Measurements from ENCODE around the gene ZBTB20. TPM values are rescaled to one million over a fixed set of nuclear protein-coding genes. Genes with fewer than 3 reads are reported as not detected.

Gene ZBTB20
- total and polyA plus RNA-seq, 2 donors (not counting 1 experiment from before 2014, with no cell fraction given) = 4.0 to 123 TPM

DNA sequence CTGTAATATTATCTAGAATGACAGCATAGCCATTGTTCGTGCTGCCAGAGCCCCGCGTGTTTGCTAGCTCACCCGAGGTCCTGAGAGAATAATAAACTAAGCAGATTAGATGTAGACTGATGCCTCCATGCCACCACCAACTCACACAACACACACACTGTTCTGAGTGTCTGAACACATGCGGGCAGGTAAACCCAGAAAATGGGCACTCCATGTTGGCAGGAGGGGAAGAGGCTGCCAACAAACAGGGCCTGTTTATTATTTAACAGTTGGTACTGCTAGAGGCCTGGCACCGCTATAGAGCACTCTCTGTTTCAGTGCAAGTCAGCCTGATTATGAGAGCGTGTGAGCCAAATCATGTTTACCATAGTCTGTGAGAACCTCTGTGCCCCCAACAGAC, 299.0 kb downstream of the ZBTB20 start:
- Mint-ChIP-seq H3K4me3 (no peak overlapping the region), H3K27me3 (no peaks in the 10 kb centered on the region), H3K9me3 (ENCODE audit: insufficient read depth) (no peaks in the 10 kb centered on the region), H3K4me1 (no peaks in the 10 kb centered on the region), H3K27ac (no peak overlapping the region)
- H4K20me1 ChIP-seq (ENCODE audit: control insufficient read depth, insufficient read depth, low read length, poor library complexity, severe bottlenecking) = no peaks in the 10 kb centered on the region
- ChIA-PET POLR2A (no interaction called here), CTCF (no interaction called here)
- no peak overlapping the region for H2AFZ ChIP-seq (ENCODE audit: insufficient read depth, low read depth, low read length, poor library complexity, severe bottlenecking)
- H3K4me2 ChIP-seq (replicated peaks; ENCODE audit: low read depth, low read length, poor library complexity, severe bottlenecking) = no peak overlapping the region
- H3K79me2 ChIP-seq (ENCODE audit: control insufficient read depth, insufficient read depth, low read length) = no peaks in the 10 kb centered on the region
- H3K36me3 ChIP-seq (replicated peaks in 1 of 2; ENCODE audit: control extremely low read depth in 1 of 2, control insufficient read depth in 1 of 2, extremely low read depth in 1 of 2, insufficient read depth in 2 of 2, low read length in 1 of 2) = no peaks in the 10 kb centered on the region
- no peaks in the 10 kb centered on the region for H3K9me3 ChIP-seq (ENCODE audit: control extremely low read depth in 1 of 3, control insufficient read depth in 2 of 3, insufficient read depth in 1 of 3, low read length in 2 of 3)
- no peak for TF ChIP-seq EZH2 (IDR thresholded peaks at IDR 0.05; ENCODE audit: borderline replicate concordance, insufficient read depth, low read depth, low read length, poor library complexity, severe bottlenecking)
- TF ChIP-seq, protein P1, sequence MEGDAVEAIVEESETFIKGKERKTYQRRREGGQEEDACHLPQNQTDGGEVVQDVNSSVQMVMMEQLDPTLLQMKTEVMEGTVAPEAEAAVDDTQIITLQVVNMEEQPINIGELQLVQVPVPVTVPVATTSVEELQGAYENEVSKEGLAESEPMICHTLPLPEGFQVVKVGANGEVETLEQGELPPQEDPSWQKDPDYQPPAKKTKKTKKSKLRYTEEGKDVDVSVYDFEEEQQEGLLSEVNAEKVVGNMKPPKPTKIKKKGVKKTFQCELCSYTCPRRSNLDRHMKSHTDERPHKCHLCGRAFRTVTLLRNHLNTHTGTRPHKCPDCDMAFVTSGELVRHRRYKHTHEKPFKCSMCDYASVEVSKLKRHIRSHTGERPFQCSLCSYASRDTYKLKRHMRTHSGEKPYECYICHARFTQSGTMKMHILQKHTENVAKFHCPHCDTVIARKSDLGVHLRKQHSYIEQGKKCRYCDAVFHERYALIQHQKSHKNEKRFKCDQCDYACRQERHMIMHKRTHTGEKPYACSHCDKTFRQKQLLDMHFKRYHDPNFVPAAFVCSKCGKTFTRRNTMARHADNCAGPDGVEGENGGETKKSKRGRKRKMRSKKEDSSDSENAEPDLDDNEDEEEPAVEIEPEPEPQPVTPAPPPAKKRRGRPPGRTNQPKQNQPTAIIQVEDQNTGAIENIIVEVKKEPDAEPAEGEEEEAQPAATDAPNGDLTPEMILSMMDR (IDR thresholded peaks at IDR 0.05) = no peak
- DNase-seq (no peak), ATAC-seq (ENCODE audit: low read depth) (no peak)
- intact Hi-C loops (cut with micrococcal nuclease) = no loop called here
- no peak overlapping the region for H3K4me3 ChIP-seq (ENCODE audit: control extremely low read depth in 1 of 5, extremely low read depth in 1 of 5, insufficient read depth in 1 of 5, low read depth in 2 of 5, low read length in 4 of 5)
- no peak overlapping the region for H3K27ac ChIP-seq (ENCODE audit: low read length in 2 of 2)
- no peaks in the 10 kb centered on the region for H3K4me1 ChIP-seq (ENCODE audit: control insufficient read depth in 2 of 2, insufficient read depth in 2 of 2, low read length in 2 of 2)
- WGBS (ENCODE audit: insufficient coverage) = 100% methylated on average over 3 of the region's 7 CpGs
- H3K9ac ChIP-seq (ENCODE audit: low read length) = no peak overlapping the region
- H3K27me3 ChIP-seq (replicated peaks in 1 of 4; ENCODE audit: control extremely low read depth in 1 of 4, control insufficient read depth in 3 of 4, insufficient read depth in 4 of 4, low read length in 3 of 4) = no peaks in the 10 kb centered on the region

DNA sequence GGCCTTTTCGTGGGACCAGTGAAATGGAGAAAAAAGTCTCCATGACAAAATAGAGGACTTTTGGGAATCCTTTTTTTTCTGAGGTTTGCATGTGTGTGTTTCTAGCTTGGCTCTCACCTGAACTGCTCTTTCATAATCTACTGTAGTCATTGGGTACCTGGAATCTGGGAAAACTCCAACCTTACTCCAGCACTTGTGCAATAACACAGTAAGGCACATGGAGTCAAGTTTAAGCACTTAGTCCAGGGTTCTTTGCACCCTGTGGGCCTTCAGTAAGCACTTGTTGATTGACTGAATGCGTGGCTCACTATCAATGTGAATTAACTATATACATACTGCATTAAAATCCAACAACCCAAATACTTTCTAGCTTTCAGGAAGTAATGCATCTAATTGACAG, 299.5 kb downstream of the ZBTB20 start:
- Histone ChIP-seq H3K4me1 (ENCODE audit: control insufficient read depth in 2 of 2, insufficient read depth in 2 of 2, low read length in 2 of 2) (no peaks in the 10 kb centered on the region), H4K20me1 (ENCODE audit: control insufficient read depth, insufficient read depth, low read length, poor library complexity, severe bottlenecking) (no peaks in the 10 kb centered on the region), H3K9me3 (ENCODE audit: control extremely low read depth in 1 of 3, control insufficient read depth in 2 of 3, insufficient read depth in 1 of 3, low read length in 2 of 3) (no peaks in the 10 kb centered on the region), H3K9ac (ENCODE audit: low read length) (no peak overlapping the region), H3K4me3 (ENCODE audit: control extremely low read depth in 1 of 5, extremely low read depth in 1 of 5, insufficient read depth in 1 of 5, low read depth in 2 of 5, low read length in 4 of 5) (no peak overlapping the region), H3K27me3 (replicated peaks in 1 of 4; ENCODE audit: control extremely low read depth in 1 of 4, control insufficient read depth in 3 of 4, insufficient read depth in 4 of 4, low read length in 3 of 4) (no peaks in the 10 kb centered on the region), H3K27ac (ENCODE audit: low read length in 2 of 2) (no peak overlapping the region), H3K36me3 (replicated peaks in 1 of 2; ENCODE audit: control extremely low read depth in 1 of 2, control insufficient read depth in 1 of 2, extremely low read depth in 1 of 2, insufficient read depth in 2 of 2, low read length in 1 of 2) (no peaks in the 10 kb centered on the region), H3K79me2 (ENCODE audit: control insufficient read depth, insufficient read depth, low read length) (no peaks in the 10 kb centered on the region), H2AFZ (ENCODE audit: insufficient read depth, low read depth, low read length, poor library complexity, severe bottlenecking) (no peak overlapping the region), H3K4me2 (replicated peaks; ENCODE audit: low read depth, low read length, poor library complexity, severe bottlenecking) (no peak overlapping the region)
- CTCF ChIA-PET = no interaction called here
- WGBS (ENCODE audit: insufficient coverage) = no CpG with 5 or more reads among the region's 2 CpGs
- H3K27ac Mint-ChIP-seq = no peak overlapping the region
- H3K4me3 Mint-ChIP-seq = no peak overlapping the region
- POLR2A ChIA-PET = no interaction called here
- H3K4me1 Mint-ChIP-seq = no peaks in the 10 kb centered on the region
- H3K9me3 Mint-ChIP-seq (ENCODE audit: insufficient read depth) = no peaks in the 10 kb centered on the region
- intact Hi-C loops (cut with micrococcal nuclease) = no loop called here
- ATAC-seq (ENCODE audit: low read depth) (no peak), DNase-seq (no peak)
- TF ChIP-seq EZH2 (IDR thresholded peaks at IDR 0.05; ENCODE audit: borderline replicate concordance, insufficient read depth, low read depth, low read length, poor library complexity, severe bottlenecking) = no peak
- TF ChIP-seq, protein P1 (IDR thresholded peaks at IDR 0.05) = no peak
- H3K27me3 Mint-ChIP-seq = no peaks in the 10 kb centered on the region

All from B cell (primary cell).